ENCODE data around the gene SHCBP1. TPM values are rescaled to one million over a fixed set of nuclear protein-coding genes. Genes with fewer than 3 reads are reported as not detected.
A peak's percentile ranks its signal among the peaks of the same experiment; 100 is the strongest.

Gene SHCBP1, protein sequence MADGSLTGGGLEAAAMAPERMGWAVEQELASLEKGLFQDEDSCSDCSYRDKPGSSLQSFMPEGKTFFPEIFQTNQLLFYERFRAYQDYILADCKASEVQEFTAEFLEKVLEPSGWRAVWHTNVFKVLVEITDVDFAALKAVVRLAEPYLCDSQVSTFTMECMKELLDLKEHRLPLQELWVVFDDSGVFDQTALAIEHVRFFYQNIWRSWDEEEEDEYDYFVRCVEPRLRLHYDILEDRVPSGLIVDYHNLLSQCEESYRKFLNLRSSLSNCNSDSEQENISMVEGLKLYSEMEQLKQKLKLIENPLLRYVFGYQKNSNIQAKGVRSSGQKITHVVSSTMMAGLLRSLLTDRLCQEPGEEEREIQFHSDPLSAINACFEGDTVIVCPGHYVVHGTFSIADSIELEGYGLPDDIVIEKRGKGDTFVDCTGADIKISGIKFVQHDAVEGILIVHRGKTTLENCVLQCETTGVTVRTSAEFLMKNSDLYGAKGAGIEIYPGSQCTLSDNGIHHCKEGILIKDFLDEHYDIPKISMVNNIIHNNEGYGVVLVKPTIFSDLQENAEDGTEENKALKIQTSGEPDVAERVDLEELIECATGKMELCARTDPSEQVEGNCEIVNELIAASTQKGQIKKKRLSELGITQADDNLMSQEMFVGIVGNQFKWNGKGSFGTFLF
- total RNA-seq = 10 to 100 TPM in 3 of 8 experiments, 1 to 10 TPM in 2, under 1 TPM in 3; 0.05 to 17.1 (median 1.3) TPM

DNA sequence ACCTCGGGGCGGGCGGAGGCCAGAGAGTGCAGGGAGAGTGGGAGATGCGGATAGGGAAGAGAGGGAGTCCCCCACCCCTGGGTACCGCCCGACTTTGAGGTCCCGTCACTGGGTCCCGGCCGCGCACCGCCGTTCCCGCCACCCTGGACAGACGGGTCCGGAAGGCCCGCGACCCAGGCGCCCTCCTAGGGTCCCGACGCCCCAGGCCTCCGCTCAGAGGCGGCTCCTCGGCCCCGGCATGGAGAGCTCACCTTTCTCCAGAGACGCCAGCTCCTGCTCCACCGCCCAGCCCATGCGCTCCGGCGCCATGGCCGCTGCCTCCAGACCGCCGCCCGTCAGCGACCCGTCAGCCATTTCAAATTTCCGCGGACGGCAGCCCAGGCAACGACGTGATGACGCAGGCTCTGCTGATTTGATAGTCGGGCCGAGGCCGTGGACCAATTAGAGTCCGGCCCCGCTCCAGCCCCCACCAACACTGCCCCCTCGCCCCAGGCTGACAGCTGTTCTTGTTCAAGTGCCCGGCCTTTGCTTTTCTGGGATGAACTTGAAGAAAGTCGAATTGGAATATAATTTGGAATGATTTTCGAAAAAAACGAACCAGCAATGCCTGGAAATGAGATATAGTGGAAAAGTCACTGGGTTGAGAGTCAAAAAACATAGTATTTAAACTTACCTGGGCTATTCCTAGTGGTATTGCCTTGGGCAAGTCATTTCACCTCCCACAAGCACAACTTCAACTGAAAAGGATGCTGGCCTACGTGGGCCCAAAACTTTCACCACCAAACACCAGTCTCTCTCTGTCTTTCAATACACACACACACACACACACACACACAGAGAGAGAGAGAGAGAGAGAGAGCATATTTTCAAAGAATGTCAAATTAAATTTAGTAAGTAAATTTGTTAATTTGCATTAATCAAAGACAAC, at the start of gene SHCBP1:
Gene SHCBP1 (minus strand): TSS at position 374 of the 928 bp plus-strand sequence. CDS start 20 bp downstream, at position 354.
- peak; percentile 96 to 99 (median 97) for ATAC-seq (replicated peaks in 6 of 8)
- H3K4me3 ChIP-seq = peak within 1 kb of the TSS; percentile 42 to 70 (median 49)
- H3K4me1 ChIP-seq (replicated peaks in 1 of 2) = no peaks in the 10 kb centered on the region
- no peak within 1 kb of the TSS for H3K27ac ChIP-seq
- in situ Hi-C loops (cut with MboI; ENCODE audit: low pct_unique_long_range_greater_than_20kb in 2 of 9, low sequenced_read_pairs in 9 of 9, unreplicated experiment in 9 of 9) = no loop called here
- 0 to 3% (median 0%) methylated on average over 1 to 10 of the region's 52 CpGs; no CpG with 5 or more reads in 4 of the 10 experiments for WGBS, 10 experiments

DNA sequence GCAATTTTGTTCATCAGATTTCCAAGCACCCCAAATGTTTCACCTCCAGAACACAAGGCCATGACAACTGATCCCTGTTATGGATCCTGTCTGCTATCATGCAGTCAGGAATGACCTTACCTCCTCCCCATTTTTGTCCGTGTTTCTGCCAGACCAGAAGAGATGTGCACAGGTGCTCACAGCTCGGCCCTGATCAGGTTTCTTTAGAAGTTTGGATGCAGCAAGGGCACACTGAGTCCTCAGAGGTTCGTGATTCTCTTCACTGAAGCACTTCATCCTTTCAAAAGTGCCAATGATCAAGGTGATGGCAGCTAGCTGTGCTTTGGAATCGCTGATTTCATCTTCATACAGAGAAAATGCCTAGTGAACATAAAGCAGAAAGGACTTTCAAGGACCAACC, 40.9 kb upstream of the SHCBP1 start:
- no peak for ATAC-seq (replicated peaks in 6 of 8)
- H3K4me3 ChIP-seq = no peak overlapping the region
- in situ Hi-C loops (cut with MboI; ENCODE audit: low pct_unique_long_range_greater_than_20kb in 2 of 9, low sequenced_read_pairs in 9 of 9, unreplicated experiment in 9 of 9) = no loop called here
- H3K4me1 ChIP-seq (replicated peaks in 1 of 2) = no peaks in the 10 kb centered on the region
- WGBS, 10 experiments = 0 to 100% (median 73%) methylated on average over 1 to 4 of the region's 4 CpGs; no CpG with 5 or more reads in 1 of the 10 experiments
- H3K27ac ChIP-seq = no peak overlapping the region

DNA sequence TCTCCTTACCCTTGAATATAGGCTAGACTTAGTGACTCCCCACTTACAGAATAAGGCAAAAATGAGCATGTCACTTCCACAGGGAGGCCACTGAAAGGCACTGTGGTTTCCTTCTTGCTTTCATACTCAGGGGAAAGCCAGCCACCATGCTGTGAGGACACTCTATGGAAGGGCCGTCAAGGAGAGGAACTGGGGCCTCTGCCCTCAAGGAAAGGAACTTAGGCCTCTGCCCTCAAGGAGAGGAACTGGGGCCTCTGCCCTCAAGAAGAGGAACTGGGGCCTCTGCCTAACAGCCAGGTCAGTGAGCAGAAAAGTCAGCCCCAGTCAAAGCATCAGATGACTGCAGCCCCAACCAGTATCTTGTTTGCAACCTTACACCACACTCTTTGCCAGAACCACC, 37.7 kb upstream of the SHCBP1 start:
- in situ Hi-C loops (cut with MboI; ENCODE audit: low pct_unique_long_range_greater_than_20kb in 2 of 9, low sequenced_read_pairs in 9 of 9, unreplicated experiment in 9 of 9) = no loop called here
- Histone ChIP-seq H3K27ac (no peak overlapping the region), H3K4me3 (no peak overlapping the region), H3K4me1 (replicated peaks in 1 of 2) (no peaks in the 10 kb centered on the region)
- ATAC-seq (replicated peaks in 6 of 8) = peak in 3 of 8 experiments; percentile 11 to 45 (median 37)
- WGBS, 10 experiments = 60 to 83% (median 67%) methylated on average over 1 of the region's 1 CpG; no CpG with 5 or more reads in 6 of the 10 experiments

DNA sequence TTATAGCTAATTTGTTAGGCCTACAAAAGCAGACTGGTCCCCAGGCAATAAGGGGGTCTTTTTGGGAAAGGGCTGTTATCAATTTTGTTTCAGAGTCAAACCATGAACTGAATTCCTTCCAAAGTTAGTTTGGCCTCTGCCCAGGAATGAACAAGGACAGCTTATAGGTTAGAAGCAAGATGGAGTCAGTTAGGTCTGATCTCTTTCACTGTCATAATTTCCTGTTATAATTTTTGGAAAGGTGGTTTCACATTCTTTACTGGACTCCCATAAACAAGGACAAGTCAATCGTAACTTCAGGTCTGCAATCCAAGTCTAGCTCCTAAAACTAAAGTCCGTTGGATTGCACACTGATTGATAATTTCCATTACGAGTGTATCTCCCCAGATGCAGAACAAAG, 30.1 kb upstream of the SHCBP1 start:
- Histone ChIP-seq H3K27ac (no peak overlapping the region), H3K4me3 (no peak overlapping the region), H3K4me1 (replicated peaks in 1 of 2) (peaks cover 5 to 12% of the 10 kb centered on the region in 2 donors)
- ATAC-seq (replicated peaks in 6 of 8) = no peak
- in situ Hi-C loops (cut with MboI; ENCODE audit: low pct_unique_long_range_greater_than_20kb in 2 of 9, low sequenced_read_pairs in 9 of 9, unreplicated experiment in 9 of 9) = no loop called here
- WGBS, 10 experiments = 73 to 100% (median 78%) methylated on average over 2 to 3 of the region's 3 CpGs; no CpG with 5 or more reads in 3 of the 10 experiments

DNA sequence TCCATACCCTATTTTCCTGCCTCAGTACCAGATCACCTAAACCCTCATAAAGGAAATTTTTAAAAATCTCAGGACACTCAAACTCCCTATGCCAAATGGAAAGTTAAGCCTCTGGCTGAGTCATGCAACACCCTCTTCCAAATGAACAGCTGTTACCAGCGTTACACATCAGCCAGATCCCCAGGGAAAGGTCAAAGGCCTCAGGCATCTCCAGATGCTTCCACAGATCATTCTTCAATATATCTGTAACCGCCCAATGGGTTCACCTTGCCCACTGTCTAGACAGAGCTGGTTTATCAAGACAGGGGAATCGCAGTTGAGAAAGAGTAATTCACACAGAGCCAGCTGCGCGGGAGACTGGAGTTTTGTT, 29.1 kb upstream of the SHCBP1 start:
- H3K4me1 ChIP-seq (replicated peaks in 1 of 2) = peaks cover 5 to 12% of the 10 kb centered on the region in 2 donors
- peak overlapping the region in 1 of 2 donors; percentile 37 for H3K27ac ChIP-seq
- in situ Hi-C loops (cut with MboI; ENCODE audit: low pct_unique_long_range_greater_than_20kb in 2 of 9, low sequenced_read_pairs in 9 of 9, unreplicated experiment in 9 of 9) = no loop called here
- WGBS, 10 experiments = 0 to 100% (median 68%) methylated on average over 1 to 4 of the region's 5 CpGs; no CpG with 5 or more reads in 4 of the 10 experiments
- no peak overlapping the region for H3K4me3 ChIP-seq
- ATAC-seq (replicated peaks in 6 of 8) = peak in 7 of 8 experiments; percentile 9 to 94 (median 39)

DNA sequence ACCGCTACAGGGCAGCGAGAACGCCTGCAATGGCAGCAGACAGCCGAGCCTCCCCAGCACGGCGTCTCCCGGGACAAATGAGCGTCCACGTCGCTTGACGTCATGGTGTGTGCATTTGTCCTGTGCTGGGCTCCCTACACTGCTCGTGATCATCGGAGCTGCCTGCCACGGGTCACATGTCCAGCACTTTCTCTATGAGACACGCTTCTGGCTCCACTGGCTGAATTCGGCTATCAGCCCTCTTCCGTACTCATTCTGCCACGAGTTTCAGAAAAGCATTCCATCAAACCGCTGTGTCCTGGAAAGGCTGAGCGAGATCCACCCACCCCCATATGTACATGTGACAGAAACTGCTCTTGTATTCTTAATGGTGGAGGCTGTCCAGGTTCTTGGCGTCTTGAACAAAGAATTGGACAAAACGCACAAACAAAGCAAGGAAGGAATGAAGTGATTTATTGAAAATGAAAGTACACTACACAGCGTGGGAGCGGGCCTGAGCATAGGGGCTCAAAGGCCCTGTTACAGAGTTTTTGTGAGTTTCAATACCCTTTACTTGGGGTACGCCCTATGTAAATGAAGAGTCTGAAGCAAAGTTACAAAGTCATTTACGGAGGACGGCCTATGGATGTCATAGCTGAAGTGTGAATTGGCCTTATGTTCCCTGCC, 28.5 kb upstream of the SHCBP1 start:
- peak in 6 of 8 experiments; percentile 38 to 93 (median 79) for ATAC-seq (replicated peaks in 6 of 8)
- peaks cover 5 to 12% of the 10 kb centered on the region in 2 donors for H3K4me1 ChIP-seq (replicated peaks in 1 of 2)
- WGBS, 10 experiments = 70 to 100% (median 83%) methylated on average over 2 to 15 of the region's 27 CpGs; no CpG with 5 or more reads in 1 of the 10 experiments
- peak overlapping the region in 1 of 2 donors; percentile 33 for H3K27ac ChIP-seq
- in situ Hi-C loops (cut with MboI; ENCODE audit: low pct_unique_long_range_greater_than_20kb in 2 of 9, low sequenced_read_pairs in 9 of 9, unreplicated experiment in 9 of 9) = no loop called here
- no peak overlapping the region for H3K4me3 ChIP-seq

DNA sequence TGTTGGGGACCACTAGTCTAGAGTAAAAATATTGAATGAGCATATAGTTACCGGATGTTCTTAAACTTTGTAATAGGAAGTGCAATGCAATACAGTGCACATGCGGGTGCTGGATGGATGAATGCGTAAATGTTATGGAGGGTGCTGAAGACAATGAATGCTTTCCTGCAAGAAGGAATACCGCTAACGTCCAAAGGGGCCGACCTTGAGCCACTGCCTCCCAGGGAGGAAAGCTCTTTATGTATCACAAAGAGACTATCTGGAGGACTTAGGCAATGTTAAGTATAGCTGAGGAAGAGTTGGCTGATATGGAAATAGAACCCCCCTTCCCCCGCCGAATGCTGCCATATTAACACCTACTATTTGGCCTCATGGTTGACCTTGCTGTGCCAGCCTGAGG, 27.5 kb upstream of the SHCBP1 start:
- WGBS, 10 experiments = 40 to 100% (median 90%) methylated on average over 1 to 8 of the region's 8 CpGs; no CpG with 5 or more reads in 1 of the 10 experiments
- Histone ChIP-seq H3K27ac (no peak overlapping the region), H3K4me3 (no peak overlapping the region), H3K4me1 (replicated peaks in 1 of 2) (peaks cover 5 to 12% of the 10 kb centered on the region in 2 donors)
- in situ Hi-C loops (cut with MboI; ENCODE audit: low pct_unique_long_range_greater_than_20kb in 2 of 9, low sequenced_read_pairs in 9 of 9, unreplicated experiment in 9 of 9) = no loop called here
- ATAC-seq (replicated peaks in 6 of 8) = no peak

DNA sequence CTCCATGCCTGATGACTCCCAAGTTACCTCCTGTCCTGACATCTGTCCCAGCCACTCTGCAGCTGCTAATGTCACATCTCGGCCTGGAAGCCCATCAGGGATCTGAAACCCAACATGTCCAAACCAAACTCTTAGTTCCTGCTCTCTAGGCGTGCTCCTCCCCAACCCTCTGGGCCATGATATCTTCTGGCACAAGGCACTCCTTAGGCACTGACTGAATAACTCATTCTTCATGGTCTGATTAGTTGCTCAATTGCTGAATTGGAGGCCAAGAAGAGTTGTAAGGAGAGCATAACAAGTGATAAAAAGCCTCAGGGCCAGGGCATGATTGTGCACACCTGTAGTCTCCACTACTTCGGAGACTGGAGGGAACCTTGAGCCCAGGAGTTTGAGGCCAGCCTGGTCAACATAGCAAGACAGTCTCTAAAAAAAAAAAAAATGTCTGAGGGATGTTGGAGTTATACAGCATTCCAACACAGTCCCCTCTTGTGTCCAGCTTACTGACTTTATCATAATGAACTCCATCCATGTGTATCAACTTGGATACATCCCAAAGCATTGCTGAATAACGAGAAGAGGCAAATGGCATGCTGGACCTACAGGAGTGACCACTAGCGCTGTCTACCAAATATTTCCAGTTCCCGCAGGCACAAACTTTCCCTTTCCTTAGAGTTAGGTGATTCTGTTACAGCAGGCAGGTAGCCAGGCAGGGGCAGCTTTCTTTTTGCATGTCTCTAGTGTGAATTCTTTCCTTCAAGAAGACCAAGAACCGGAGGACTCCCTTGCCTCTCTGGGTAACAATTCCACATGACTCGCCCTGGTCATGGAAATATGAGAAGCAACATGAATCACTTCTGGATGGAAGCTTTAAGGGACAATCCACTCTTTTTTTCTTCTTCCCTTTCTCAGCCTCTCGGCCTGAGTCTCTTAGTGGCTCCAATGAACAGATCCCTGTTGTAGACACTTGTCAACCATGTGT, 18.1 kb upstream of the SHCBP1 start:
- no peak overlapping the region for H3K4me3 ChIP-seq
- H3K27ac ChIP-seq = no peak overlapping the region
- WGBS, 10 experiments = 0 to 82% (median 40%) methylated on average over 1 to 8 of the region's 9 CpGs; no CpG with 5 or more reads in 1 of the 10 experiments
- in situ Hi-C loops (cut with MboI; ENCODE audit: low pct_unique_long_range_greater_than_20kb in 2 of 9, low sequenced_read_pairs in 9 of 9, unreplicated experiment in 9 of 9) = no loop called here
- H3K4me1 ChIP-seq (replicated peaks in 1 of 2) = no peaks in the 10 kb centered on the region
- peak in 2 of 8 experiments; percentile 19 to 74 for ATAC-seq (replicated peaks in 6 of 8)

DNA sequence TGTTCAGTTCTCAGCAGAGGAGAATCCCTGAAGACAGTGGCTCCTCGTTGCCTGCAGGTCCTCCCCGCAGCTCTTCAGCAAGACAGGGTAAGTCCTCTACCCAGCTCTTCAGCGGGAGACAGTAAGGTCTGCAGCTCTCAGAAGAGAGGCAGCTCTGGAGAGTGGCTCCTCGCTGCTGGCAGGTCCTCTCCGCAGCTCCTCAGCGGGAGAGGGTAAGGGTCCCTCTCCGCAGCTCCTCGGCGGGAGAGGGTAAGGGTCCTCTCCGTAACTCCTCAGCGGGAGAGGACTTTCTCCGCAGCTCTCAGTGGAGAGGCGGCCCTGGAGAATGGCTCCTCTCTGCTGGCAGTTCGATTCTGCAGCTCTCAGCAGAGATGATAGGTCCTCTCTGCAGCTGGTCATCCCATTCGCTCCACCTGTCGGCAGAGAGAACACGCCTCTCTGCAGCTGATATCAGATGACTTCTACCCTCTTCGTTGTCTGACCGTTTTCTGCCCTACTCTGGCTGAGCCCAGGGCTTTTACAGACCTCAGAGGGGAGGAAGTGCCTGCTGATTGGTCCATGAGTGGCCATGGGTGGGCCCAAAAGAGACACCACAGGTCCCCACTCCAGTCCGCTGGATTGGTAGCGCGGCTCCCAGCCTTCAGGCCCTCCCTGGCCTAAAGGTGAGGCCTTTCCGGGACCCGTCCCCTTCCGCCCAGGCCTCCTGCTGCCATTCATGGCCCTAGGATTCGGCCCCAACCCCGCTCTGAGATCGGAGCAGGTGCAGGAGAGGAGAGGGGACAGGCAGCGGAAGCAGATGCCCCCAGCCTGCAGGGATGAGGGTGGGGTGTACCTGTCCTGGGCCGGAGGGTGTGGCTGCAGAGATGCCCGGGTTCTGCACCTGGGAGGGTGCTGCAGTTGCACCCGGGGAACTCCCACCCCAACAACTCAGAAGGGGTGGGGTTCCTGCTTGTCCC, 11.9 kb upstream of the SHCBP1 start:
- in situ Hi-C loops (cut with MboI; ENCODE audit: low pct_unique_long_range_greater_than_20kb in 2 of 9, low sequenced_read_pairs in 9 of 9, unreplicated experiment in 9 of 9) = no loop called here
- H3K4me3 ChIP-seq = no peak overlapping the region
- no peak overlapping the region for H3K27ac ChIP-seq
- ATAC-seq (replicated peaks in 6 of 8) = peak in 3 of 8 experiments; percentile 21 to 51 (median 24)
- no peaks in the 10 kb centered on the region for H3K4me1 ChIP-seq (replicated peaks in 1 of 2)
- 35 to 87% (median 68%) methylated on average over 1 to 11 of the region's 32 CpGs; no CpG with 5 or more reads in 2 of the 10 experiments for WGBS, 10 experiments

DNA sequence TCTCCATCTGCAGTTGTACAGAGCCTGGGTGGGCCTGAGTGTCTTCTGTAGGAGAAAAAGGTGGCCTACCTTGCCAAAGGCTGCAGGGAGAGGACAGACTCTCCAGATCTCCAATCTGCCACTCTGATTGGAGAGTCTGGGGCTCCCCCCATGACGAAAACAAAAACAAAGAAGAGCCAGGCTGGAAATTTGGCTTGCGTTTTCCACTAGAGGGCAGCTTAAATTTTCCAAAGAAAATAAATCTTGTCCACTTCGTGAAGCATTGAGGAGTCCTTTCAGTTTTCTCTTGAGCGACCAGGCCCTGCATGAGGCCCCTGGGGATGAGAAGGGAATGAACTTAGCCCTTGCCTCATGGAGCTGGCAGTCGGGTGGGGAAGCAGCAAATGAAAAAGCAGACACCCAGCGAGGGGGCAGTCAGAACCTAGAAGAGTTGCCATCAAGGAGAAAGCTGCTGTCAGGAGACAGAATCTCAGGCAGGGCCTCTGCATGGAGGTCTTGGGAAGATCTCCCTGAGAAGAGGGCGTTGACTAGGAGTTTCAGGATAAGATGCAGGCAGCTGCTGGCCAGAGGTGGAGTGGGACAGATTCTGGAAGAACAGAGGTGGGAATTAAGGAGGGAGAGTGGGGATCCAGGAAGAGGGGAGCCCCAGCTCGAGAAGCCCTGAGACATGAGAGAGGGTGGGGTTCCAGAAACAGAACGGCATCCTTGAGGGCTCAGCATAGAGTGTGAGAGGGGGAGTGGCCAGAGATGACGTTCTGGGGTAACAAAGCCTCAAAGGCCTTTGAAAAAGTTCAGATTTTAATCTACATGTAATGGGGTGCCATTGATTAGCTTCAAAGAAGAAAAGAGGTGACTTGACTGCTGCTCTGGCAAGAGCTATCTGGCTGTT, 8.4 kb upstream of the SHCBP1 start:
- no peak overlapping the region for H3K27ac ChIP-seq
- WGBS, 10 experiments = 0 to 83% (median 37%) methylated on average over 1 to 9 of the region's 10 CpGs; no CpG with 5 or more reads in 4 of the 10 experiments
- peak in 3 of 8 experiments; percentile 81 to 88 (median 88) for ATAC-seq (replicated peaks in 6 of 8)
- no peak overlapping the region for H3K4me3 ChIP-seq
- H3K4me1 ChIP-seq (replicated peaks in 1 of 2) = no peaks in the 10 kb centered on the region
- in situ Hi-C loops (cut with MboI; ENCODE audit: low pct_unique_long_range_greater_than_20kb in 2 of 9, low sequenced_read_pairs in 9 of 9, unreplicated experiment in 9 of 9) = no loop called here
